Peyer's patch (tissue), 4 donors: ENCODE results near the gene HOXD8.

Source experiments
- CTCF ChIP-seq, 6 experiments: fragments of 450-650 bp in 4 of 6; fragments of 200-600 bp in 2 of 6; sonication (generic) in 1 of 6; IDR thresholded peaks; one replicate each; pipeline ENCODE4 v1.5.1; 2017 to 2019; ENCODE audit warnings: antibody characterized with exemption in 6 of 6, mild to moderate bottlenecking in 3 of 6, moderate library complexity in 1 of 6
- POLR2A ChIP-seq, 2 donors: fragments of 450-650 bp; IDR thresholded peaks; one replicate each; pipeline ENCODE4 v1.5.1; 2017; ENCODE audit warnings: antibody characterized with exemption in 2 of 2, mild to moderate bottlenecking in 2 of 2, moderate library complexity in 2 of 2

GRCh38 chr2:176154576-176155252 is 25.2 kb downstream of the HOXD8 start:
- TF ChIP-seq CTCF (IDR thresholded peaks at IDR 0.05) (no peak), POLR2A (IDR thresholded peaks at IDR 0.05) (no peak)
